Retinal pigment epithelial cell (primary cell): ENCODE measurements around the gene CTU2.

Experiments
- DNase-seq: peaks from one replicate; pipeline ENCODE4 v3.0.0-alpha.2; 2010; ENCODE audit warnings: low read depth
- H3K4me3 ChIP-seq: 2 replicates; pipeline ENCODE4 v1.5.1; 2011; ENCODE audit warnings: mild to moderate bottlenecking, low read length, control low read depth, moderate library complexity
- TF ChIP-seq, protein P1 (sequence below): conservative IDR thresholded peaks from 2 replicates; pipeline ENCODE4 v1.5.1; 2011; ENCODE audit warnings: low read depth, low read length, control low read depth, inconsistent platforms

The CTU2 gene

DNA sequence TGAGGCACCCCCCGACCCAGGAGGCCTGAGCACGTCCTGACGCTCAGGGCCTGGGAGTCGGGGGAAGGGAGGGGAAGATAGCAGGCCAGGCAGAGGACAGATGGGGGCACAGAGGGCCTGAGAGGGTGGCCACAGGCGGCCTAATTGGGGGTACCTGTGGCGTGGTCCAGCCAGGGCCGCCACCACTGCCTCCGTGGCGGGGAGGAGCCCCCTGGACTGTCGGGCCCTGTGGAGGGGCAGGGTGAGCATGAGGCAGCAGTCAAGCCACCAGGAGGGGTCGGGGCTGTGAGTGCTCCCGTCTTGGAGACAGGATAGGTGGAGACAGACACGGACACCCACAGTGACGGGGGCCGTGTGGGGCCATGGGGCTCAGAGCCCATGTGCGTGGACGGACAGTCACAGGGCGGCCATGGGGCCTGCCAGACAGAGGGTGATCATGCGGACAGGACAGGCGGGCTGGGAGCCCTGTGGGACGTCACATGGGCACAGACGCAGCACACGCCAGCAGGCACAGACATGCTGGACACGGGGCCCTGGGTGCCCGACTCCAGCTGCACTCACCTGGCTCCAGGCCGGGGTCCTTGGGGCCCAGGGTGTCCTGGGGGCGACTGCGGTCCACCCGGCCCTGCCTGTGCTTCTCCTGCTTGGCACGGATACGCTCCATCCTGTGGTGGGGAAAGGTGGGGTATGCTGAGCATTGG, 18.7 kb downstream of the CTU2 start:
- DNase-seq = no peak
- TF ChIP-seq, protein P1, sequence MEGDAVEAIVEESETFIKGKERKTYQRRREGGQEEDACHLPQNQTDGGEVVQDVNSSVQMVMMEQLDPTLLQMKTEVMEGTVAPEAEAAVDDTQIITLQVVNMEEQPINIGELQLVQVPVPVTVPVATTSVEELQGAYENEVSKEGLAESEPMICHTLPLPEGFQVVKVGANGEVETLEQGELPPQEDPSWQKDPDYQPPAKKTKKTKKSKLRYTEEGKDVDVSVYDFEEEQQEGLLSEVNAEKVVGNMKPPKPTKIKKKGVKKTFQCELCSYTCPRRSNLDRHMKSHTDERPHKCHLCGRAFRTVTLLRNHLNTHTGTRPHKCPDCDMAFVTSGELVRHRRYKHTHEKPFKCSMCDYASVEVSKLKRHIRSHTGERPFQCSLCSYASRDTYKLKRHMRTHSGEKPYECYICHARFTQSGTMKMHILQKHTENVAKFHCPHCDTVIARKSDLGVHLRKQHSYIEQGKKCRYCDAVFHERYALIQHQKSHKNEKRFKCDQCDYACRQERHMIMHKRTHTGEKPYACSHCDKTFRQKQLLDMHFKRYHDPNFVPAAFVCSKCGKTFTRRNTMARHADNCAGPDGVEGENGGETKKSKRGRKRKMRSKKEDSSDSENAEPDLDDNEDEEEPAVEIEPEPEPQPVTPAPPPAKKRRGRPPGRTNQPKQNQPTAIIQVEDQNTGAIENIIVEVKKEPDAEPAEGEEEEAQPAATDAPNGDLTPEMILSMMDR = no peak
- H3K4me3 ChIP-seq = no peak overlapping the region

DNA sequence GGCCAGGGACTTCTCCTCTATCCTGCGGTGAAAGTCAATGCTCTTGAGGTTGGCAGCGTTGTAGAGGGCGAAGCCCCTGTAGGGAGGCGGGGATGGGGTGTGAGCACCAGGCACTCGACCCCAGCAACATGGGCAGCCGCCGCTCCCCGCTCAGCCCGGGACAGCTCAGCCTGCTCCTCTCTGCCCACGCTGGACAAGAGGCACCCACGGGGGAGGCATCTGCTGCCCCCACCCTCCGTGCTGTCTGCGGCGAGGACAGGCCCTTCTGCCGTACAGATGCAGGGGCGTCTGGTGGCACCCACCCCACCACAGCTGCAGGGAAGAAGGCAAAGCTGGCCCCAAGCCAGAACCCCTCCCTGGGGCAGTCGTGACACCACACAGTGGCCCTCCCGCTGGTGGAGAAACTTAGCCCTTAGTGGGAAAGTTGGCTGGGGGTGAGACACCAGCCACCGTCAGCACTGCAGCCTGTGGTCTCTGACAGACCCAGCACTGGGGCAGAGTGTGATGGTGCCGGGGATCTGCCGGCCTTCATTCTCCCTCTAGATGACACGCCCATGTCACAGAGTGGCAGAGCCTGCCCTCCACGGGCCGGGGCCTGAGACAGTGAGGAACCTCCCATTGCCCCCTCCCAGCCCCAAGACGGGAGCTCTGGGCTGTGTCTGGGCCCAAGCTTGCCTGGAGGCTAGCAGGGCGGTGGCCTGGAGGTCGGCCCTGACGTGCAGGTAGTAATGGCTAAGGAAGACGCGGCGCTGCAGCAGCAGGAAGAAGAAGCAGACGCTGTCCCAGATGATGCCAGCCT, 19.5 kb downstream of the CTU2 start:
- no peak for DNase-seq
- TF ChIP-seq, protein P1 = no peak
- no peak overlapping the region for H3K4me3 ChIP-seq

- DNase-seq = no peak
- TF ChIP-seq, protein P1 = no peak
- no peak overlapping the region for H3K4me3 ChIP-seq
These were observed 20.1 kb downstream of the CTU2 start for GRCh38 chr16:88726408-88726749.

- TF ChIP-seq, protein P1 = no peak
- no peak overlapping the region for H3K4me3 ChIP-seq
- no peak for DNase-seq
These were observed 20.7 kb downstream of the CTU2 start for GRCh38 chr16:88726981-88727380.

- DNase-seq = no peak
- no peak overlapping the region for H3K4me3 ChIP-seq
- TF ChIP-seq, protein P1 = no peak
These were observed 21.6 kb downstream of the CTU2 start for GRCh38 chr16:88727871-88728270.

DNA sequence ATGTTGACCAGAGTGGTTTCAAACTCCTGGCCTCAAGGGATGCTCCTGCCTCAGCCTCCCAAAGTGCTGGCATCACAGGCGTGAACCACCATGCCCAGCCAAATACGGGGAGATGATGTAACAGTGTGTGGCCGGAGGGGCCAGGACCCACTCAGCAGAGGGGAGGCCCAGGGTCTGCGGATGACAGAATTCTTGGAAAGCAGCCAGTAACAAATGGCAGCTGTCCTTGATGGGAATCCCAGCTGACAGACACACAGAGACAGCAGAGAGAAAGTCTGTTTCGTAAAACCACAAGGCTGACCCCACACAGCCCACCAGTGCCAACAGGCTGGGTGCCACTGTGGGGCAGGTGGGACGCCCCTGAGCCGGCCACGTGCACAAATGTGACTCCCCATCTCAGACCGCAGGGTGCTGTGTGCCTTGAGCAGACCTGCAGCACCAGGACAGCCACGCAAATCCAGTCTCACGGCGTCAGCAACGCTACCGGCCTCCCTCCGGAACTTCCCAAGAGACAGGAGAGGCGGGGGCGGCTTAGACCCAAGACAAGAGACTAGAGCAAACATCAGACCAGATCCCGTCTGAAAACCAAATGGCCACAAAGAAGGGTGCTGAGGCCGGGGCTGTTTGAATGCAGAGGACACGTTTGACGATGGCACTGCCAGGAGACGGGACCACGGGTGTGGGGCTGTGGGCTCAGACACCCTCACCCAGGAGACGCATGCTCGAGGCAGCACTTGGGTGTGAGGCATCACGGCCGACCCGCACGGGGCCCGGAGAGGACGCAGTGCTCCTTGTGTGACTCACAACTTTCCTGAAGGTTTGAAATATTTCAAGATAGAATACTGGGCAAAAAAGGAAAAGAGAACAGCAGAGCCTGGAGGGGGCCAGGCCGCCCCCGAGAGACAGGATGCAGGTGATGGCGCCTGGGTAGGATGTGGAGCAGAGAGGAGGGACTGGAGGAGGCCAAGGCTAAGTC, 24.6 kb downstream of the CTU2 start:
- H3K4me3 ChIP-seq = no peak overlapping the region
- TF ChIP-seq, protein P1 = no peak
- DNase-seq = no peak
